Measurements from ENCODE around the gene ARHGAP22.

DNA sequence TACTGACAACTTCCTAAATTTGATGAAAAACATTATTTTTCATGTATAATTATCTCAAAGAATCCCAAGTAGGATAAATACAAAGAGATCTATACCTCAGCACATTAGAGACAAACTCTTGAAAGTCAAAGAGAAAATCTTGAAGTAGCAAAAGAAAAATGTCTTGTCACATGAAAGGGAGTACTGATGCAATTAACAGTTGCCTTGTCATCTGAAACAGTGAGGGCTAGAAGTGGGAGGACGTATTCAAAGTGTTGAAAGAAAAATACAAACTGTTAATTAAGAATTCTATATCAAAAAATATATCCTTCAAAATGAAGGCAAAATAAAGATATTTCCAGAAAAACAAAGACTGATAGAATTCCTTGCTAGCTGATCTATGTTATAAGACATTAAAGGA is 35.5 kb upstream of the ARHGAP22 start:
- TF ChIP-seq, protein P1, sequence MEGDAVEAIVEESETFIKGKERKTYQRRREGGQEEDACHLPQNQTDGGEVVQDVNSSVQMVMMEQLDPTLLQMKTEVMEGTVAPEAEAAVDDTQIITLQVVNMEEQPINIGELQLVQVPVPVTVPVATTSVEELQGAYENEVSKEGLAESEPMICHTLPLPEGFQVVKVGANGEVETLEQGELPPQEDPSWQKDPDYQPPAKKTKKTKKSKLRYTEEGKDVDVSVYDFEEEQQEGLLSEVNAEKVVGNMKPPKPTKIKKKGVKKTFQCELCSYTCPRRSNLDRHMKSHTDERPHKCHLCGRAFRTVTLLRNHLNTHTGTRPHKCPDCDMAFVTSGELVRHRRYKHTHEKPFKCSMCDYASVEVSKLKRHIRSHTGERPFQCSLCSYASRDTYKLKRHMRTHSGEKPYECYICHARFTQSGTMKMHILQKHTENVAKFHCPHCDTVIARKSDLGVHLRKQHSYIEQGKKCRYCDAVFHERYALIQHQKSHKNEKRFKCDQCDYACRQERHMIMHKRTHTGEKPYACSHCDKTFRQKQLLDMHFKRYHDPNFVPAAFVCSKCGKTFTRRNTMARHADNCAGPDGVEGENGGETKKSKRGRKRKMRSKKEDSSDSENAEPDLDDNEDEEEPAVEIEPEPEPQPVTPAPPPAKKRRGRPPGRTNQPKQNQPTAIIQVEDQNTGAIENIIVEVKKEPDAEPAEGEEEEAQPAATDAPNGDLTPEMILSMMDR (conservative IDR thresholded peaks at IDR 0.05 in 1 of 2, IDR thresholded peaks at IDR 0.05 in 1 of 2; ENCODE audit: low read depth in 1 of 2, low read length in 2 of 2): no peak
- no peak for TF ChIP-seq EZH2 (IDR thresholded peaks at IDR 0.05; ENCODE audit: low read length, missing control alignments)
